COLO829 (cell line): ENCODE results near the gene GPR176.

Source experiments
- DNase-seq: peaks from one replicate; pipeline ENCODE4 v3.0.0; 2012; ENCODE audit warnings: low spot score

Gene GPR176

DNA sequence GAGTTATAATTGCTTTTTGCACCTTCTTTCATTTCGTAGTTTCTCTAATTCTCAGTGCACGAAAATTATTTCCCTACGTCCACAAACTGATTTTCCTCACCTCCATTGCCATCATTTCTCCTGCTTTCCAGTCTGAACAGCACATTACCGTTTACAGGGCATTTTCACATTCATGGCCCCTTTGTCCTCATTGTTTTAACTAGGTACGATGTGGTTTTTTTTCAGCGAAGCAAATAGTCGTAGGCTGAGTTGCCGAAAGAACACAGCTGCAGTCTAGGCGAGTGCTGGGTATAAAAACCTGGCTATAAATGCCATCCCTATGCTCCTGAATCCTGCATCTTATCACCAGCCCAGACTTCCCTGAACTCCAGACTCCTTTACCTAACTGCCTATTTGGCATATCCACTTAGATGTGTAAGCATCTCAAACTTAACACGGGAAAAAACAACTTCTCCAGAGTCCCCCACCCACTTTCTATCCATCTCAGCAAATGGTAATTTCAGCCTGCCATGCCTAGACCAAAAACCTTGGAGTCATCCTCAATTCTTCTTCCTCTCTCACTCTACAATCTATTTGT is 136.7 kb downstream of the GPR176 start:
- no peak for DNase-seq

DNA sequence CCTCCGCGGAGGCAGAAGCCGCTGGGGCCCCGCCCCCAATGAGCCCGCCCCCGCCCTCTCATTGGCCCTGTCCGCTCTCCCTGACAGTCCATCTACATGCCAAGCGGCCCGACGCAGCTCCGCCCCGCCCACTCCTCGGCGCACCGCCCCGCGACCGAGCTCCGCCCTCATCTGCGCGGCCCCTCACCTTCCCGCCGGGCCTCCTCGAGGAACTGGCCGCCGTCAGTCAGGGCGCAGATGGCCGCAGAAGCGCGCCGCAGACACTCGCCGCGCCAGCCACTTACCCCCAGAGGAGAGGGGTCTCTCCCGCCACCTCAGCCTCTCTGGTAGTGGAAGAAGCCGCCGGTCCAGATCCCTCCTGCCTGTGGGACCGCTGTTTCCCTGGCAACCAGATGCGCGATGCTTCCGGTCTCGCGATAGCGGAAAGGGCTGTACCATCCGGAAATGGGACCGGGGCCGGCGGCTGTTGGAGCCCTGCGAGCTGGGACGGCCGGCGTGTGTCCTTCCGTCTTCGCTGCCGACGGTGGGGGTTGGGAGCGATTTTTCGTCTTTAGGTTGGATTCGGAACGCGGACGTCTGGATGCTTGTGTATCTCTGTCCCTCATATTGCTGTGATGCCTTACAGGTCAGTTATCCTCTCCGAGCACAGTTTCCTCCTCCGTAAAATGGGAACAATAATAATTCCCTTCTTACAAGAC is 137.5 kb downstream of the GPR176 start, which contains the start of gene FSIP1:
TSS of gene FSIP1 (minus strand) at position 401 of the 698 bp plus-strand sequence. CDS start 6,317 bp downstream, outside the sequence.
- peak; percentile 95 for DNase-seq

DNA sequence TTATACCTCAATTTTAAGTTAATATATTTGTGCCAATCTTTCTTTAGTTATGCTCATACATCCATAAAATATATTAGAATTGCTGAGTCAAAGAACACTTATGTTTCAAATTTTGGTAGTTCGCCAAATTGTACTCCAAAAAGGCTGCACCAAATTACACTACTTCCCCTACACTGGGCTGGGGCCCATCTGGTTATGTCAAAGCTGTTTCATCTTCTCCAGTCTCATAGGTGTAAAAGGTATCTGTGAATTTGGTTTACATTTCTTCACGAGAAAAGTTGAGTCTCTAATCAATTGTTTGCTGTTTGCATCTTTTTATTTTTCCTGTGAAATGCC is 138.1 kb downstream of the GPR176 start:
- no peak for DNase-seq

DNA sequence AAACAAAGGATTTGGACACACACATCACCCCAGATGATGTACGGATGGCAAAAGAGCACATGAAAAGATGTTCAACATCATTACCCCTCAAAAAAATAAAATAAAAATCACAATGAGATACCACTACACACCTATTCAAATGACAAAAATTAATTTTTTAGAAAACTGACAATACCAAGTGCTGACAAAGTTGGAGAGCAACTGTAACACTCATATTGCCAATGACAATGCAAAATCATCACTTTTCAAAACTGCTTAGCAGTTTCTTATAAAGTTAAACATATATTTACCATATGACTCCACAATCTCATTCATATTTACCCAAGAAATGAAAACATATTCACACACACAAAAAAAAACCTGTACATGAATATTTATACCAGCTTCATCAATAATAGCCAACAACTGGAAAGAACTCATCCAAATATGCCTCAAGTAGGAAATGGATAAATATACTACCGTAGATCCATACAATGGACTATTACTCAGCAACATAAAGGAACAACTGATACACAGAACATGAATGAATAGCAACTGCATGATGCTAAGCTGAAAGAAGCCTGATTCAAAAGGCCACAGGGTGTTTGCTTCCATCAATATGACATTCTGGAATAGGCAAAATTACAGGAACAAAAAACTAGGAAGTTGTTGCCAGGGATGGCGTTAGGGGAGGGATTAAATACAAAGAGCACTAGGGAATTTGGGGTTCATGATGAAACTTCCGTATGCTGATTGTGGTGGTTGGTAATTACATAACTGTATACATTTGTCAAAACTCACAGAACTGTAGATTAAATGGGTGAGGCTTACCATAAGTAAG is 138.7 kb downstream of the GPR176 start:
- DNase-seq, result no peak

DNA sequence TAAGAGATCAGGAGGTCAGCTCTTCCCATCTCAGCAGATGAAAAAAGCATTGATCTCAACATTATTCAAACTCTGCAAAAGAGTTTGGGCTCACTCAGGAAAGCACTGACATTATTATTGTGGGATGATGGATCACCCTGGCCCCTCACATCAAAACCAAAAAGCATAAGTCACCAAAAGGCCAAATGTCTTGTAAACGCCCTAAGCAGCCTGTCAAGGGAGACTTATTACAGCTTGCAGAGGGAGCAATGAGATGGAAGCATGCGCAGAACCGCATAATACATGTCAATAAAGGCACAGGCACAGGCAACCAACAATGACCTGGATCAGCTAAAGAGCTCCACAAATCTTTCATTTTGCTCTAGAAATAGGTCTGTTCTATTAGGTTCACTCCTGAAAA is 142.0 kb downstream of the GPR176 start:
- DNase-seq, result no peak

DNA sequence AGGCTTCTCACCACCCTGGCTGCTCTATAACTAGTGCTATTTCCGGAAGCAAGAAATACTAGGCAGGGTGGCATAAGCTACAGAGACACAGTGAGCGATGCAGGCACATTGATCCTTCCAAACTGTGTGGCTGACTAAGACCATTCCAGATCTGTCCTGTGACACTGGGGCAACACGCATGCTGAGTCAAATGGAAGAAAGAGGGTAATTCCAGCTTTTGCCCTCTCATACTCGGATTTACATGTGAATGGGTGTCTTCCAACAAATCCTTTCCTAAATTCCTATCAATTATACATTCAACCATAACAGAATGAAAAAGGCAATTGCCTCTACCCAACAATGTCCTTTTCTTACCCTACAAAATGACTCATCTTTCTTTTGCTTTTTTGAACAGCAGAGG is 142.6 kb downstream of the GPR176 start:
- DNase-seq, result no peak

DNA sequence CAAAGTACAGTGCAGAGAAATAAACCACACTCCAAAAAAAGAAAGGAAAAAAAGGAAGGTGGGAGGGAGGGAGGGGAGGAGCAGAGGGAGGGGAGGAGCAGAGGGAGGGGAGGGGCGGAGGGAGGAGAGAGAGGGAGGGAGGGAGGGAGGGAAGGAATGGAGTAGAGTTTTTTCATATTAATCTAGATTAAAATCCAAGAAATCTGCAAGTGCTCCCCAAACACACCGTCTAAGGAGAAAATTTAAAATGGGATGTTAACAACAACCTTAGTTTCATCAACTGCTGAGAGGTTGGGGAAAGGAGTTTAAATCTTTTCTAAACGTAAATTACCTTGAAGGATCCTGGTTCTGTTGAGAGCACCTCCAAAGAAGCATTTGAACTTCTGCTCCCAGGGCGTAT is 144.0 kb downstream of the GPR176 start:
- DNase-seq, result no peak

DNA sequence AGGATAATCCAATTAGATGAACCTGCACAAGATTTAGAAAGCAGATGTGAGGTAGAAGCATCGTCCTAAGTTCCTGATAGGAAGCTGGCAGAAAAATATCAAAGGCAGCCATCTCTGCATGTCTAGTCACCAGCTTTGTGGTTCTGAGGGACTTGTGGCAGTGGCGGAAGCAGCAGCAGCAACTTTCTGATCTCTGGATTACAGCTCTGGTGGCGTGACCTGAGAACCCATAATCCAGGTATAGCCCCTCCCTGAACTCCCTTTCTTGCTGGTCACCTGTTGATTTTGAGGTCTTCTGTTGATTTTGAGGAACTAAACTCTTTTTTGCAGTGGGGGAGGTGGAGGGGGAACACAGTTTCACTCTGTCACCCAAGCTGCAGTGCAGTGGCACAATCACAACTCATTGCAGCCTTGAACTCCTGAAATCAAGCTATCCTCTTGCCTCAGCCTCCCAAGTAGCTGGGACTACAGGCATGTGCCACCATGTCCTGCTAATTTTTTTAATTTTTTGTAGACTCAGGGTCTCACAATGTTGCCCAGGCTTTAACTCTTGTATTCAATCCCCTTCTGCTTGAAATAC is 145.3 kb downstream of the GPR176 start:
- no peak for DNase-seq

DNA sequence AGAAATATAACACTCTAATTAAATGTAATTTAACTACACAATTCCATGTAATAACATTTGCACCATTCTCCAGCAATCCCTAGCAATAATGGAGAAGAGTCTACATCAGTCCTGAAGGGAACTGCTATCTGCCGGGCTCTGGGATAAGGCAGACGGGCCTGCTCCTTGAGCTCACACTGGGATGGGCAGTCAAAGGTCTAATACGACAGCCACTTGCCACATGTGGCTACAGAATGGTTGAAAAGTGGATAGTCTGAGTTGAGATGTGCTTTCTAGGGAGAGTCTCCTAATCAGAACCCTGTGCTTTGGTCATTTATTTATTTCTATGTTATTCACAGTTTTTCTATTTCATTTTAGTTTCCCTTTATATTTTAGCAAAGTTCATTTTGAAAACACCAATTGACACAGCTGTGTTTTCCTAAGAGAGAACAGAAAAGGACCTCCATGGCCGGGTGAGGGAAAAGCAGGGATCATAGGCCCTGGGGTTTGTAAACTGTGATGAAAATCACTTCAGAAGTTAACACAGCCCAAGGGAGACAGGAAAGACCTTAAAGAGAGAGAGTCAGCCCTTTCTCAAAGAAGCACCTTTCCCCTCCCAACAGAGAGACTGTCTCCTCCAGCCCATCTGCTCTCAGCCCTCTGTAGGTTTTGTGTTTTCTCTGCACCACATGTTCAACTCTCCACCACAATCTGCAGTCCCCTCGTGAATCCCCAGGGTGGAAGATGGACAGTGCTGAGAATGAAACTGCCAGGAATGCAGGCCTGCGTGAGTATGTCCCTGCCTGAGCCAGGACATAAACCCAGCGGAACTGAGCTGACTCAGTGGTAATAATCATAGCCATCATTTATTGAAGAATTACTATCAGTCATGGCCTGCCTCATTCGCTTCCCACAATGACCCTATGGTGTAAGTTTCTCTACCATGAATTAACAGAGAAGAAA is 149.0 kb downstream of the GPR176 start:
- no peak for DNase-seq

DNA sequence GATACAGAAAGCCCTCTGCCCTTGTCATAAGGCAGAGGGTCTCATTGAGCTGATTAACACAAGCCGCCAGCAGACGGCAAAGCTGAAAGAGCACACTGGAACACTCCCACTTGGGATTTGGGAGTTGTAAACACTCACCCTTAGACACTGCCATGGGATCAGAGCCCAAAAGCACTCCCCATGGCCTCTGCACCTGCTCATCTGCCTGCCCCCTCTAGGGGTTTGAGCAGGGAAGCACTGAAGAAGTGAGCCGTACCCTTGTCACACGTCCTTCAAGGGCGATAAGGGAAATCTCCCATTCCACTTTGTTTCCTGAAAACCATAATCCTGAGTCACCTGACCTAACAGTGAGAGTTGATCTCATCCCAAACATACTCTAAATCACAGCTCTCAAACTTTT is 152.1 kb downstream of the GPR176 start:
- DNase-seq, result no peak

DNA sequence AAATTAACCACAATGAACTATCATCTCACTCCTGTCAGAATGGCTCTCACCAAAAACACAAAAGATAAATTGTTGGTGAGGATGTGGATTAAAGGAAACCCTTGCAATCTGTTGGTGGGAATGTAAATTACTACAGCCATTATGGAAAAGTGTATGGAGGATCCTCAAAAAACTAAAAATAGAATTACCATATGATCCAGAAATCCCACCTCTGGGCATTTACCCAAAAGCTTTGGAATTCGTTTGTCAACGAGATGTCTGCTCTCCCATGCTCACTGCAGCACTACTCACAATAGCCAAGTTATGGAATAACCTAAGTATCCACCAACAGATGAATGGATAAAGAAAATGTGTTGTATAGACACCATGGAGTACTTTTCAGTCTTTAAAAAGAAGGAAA is 159.1 kb downstream of the GPR176 start:
- no peak for DNase-seq

DNA sequence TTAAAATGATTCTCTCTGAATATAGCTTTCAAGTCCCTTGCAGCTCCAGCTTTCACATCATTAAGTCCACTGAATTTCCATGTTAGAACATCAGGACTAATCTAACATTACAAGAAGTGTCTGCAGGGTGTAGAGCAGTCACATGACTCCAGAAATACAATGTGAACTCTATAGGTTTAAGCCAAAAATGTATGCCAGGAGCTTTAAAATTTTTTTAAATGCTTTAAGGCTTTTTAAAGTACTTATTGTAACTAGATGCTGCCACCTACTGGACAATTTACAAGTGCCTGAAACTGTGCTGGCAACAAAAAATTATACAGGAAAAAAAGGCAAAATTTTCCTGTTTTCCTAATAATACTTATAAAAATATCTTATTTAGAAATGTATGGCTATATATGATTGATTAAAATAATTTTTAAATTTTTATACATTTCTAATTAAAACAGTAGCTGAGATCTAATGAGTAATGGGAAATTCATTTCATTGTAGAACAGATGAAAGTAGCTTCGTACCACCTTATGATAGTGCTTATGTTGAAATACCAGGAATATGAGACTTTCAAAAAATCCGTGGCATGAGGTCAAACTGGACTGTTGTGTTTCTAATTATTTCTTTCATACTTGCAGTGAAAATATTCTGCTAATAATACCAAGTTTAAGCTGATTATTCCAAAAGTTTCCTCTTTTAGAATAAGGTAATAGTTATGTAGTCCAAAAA is 163.1 kb downstream of the GPR176 start:
- peak; percentile 28 for DNase-seq

DNA sequence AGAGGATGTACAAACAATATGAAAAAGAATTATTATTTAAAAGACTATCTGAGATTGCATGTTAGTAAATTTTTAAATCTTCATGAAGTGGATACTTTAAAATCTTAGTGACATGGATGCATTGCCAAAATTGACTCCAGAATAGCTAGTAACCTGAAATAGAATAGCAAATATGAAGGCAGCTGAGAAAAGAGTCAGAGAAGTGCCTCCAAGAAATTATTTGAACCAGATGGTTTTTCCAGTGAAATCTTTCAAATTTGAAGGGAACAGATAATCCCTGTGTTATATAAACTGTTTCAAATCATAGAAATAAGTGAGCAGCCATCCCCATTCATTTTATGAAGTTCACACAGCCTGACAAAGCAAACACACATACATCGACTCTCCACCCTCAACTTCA is 167.1 kb downstream of the GPR176 start:
- DNase-seq, result no peak

DNA sequence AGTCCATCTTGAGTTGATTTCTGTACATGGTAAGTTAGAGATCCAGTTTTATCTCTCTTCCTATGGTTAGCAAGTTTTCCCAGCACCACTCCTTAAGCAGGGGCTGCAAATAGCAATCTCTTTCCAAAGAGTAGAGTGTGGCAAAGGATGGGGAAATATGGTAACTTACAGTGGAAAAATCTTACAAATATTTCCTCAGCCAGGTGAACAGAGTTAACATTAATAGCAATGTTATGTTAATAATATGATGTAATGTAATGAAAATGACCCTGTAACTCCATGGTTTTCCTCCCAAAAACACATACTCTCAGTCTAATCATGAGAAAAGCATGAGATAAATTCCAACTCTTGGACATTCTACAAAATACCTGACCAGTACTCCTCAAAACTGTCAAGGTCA is 167.8 kb downstream of the GPR176 start:
- DNase-seq, result no peak
